Smooth muscle cell (in vitro differentiated cells): Measurements from ENCODE around the gene SELENBP1. TPM values are rescaled to one million over a fixed set of nuclear protein-coding genes. Genes with fewer than 3 reads are reported as not detected.

Experiments used
- DNase-seq: peaks from one replicate; lab custom pipeline; 2025; ENCODE audit not compliant: unreplicated experiment; lab: John Stamatoyannopoulos, UW
- H2AFZ ChIP-seq: fragments of 200-600 bp; sonication (generic); 2 replicates; pipeline ENCODE4 v1.6.0; 2016; ENCODE audit warnings: antibody characterized with exemption, low read depth, mild to moderate bottlenecking
- H3F3A ChIP-seq: fragments of 200-600 bp; sonication (generic); 2 replicates; pipeline ENCODE4 v1.6.0; 2017; ENCODE audit warnings: antibody characterized with exemption, low read depth
- H3K27ac ChIP-seq: fragments of 200-600 bp; sonication (generic); 2 replicates; pipeline ENCODE4 v1.5.1; 2016; ENCODE audit warnings: low read depth, mild to moderate bottlenecking
- H3K27me3 ChIP-seq: fragments of 200-600 bp; sonication (generic); 2 replicates; pipeline ENCODE4 v1.6.1; 2016; ENCODE audit warnings: low read depth, mild to moderate bottlenecking
- H3K36me3 ChIP-seq: fragments of 200-600 bp; sonication (generic); 2 replicates; pipeline ENCODE4 v1.5.1; 2016; ENCODE audit warnings: low read depth
- H3K4me1 ChIP-seq: fragments of 200-600 bp; sonication (generic); 2 replicates; pipeline ENCODE4 v1.5.1; 2016; ENCODE audit warnings: low read depth
- H3K4me2 ChIP-seq: fragments of 200-600 bp; sonication (generic); 2 replicates; pipeline ENCODE4 v1.6.0; 2016; ENCODE audit warnings: mild to moderate bottlenecking
- H3K4me3 ChIP-seq: fragments of 200-600 bp; sonication (generic); 2 replicates; pipeline ENCODE4 v1.5.1; 2016; ENCODE audit warnings: mild to moderate bottlenecking
- H3K79me2 ChIP-seq: fragments of 200-600 bp; sonication (generic); 2 replicates; pipeline ENCODE4 v1.6.0; 2016; ENCODE audit warnings: low read depth, mild to moderate bottlenecking
- H3K9ac ChIP-seq: fragments of 200-600 bp; sonication (generic); 2 replicates; pipeline ENCODE4 v1.6.0; 2016; ENCODE audit warnings: low read depth
- H3K9me3 ChIP-seq: fragments of 200-600 bp; sonication (generic); replicated peaks from 2 replicates; pipeline ENCODE4 v1.5.1; 2016; ENCODE audit warnings: low read depth
- H4K20me1 ChIP-seq: fragments of 200-600 bp; sonication (generic); 2 replicates; pipeline ENCODE4 v1.6.0; 2016; ENCODE audit warnings: low read depth
- WGBS: methylation state at CpG from one replicate; pipeline ENCODE4 v1.1.7; 2016; ENCODE audit warnings: low lambda C conversion rate; 5-methylcytosine and 5-hydroxymethylcytosine counted together
- polyA plus RNA-seq: library from polyadenylated mRNA; unstranded; fragments of >200 nt; fragmentation: Nextera tagmentation; extraction: Ambion mirVana; gene quantifications from 2 replicates; pipeline ENCODE4 v1.2.1, GENCODE V29; 2016
- total RNA-seq: library from RNA; depleted of rRNA; stranded (reverse); fragments of >200 nt; gene quantifications from 2 replicates; pipeline ENCODE4 v1.2.3, GENCODE V29; 2014
- TF ChIP-seq, protein P1 (sequence below): fragments of 200-600 bp; sonication (generic); IDR thresholded peaks from 2 replicates; pipeline ENCODE4 v1.5.1; 2017; ENCODE audit warnings: borderline replicate concordance, mild to moderate bottlenecking, antibody characterized with exemption; ENCODE audit not compliant: insufficient read depth, poor library complexity, severe bottlenecking

Gene SELENBP1
- total and polyA plus RNA-seq, 2 experiments from 2014 or later: 22.0 to 40.2 TPM

- Histone ChIP-seq H3K27me3 (no peaks in the 10 kb centered on the region), H3K36me3 (no peaks in the 10 kb centered on the region), H3K4me2 (peak overlapping the region; percentile 86), H3K9me3 (no peaks in the 10 kb centered on the region), H3K9ac (peak overlapping the region; percentile 66), H3K4me3 (peak overlapping the region; percentile 52), H3K27ac (peak overlapping the region; percentile 44), H2AFZ (peak overlapping the region; percentile 61), H3K79me2 (peaks cover 4% of the 10 kb centered on the region), H4K20me1 (no peaks in the 10 kb centered on the region), H3K4me1 (peaks cover 23% of the 10 kb centered on the region), H3F3A (no peaks in the 10 kb centered on the region)
- peak; percentile 14 for DNase-seq
- TF ChIP-seq, protein P1, sequence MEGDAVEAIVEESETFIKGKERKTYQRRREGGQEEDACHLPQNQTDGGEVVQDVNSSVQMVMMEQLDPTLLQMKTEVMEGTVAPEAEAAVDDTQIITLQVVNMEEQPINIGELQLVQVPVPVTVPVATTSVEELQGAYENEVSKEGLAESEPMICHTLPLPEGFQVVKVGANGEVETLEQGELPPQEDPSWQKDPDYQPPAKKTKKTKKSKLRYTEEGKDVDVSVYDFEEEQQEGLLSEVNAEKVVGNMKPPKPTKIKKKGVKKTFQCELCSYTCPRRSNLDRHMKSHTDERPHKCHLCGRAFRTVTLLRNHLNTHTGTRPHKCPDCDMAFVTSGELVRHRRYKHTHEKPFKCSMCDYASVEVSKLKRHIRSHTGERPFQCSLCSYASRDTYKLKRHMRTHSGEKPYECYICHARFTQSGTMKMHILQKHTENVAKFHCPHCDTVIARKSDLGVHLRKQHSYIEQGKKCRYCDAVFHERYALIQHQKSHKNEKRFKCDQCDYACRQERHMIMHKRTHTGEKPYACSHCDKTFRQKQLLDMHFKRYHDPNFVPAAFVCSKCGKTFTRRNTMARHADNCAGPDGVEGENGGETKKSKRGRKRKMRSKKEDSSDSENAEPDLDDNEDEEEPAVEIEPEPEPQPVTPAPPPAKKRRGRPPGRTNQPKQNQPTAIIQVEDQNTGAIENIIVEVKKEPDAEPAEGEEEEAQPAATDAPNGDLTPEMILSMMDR: no peak
- 67% methylated on average over 9 of the region's 9 CpGs for WGBS
Measured at GRCh38 chr1:151371370-151372057, 991 bp downstream of the SELENBP1 start.

GRCh38 chr1:151370211-151370911, 2.1 kb downstream of the SELENBP1 start:
- Histone ChIP-seq H3K36me3 (no peaks in the 10 kb centered on the region), H3K4me1 (peaks cover 23% of the 10 kb centered on the region), H3K27ac (no peak overlapping the region), H3K79me2 (peaks cover 4% of the 10 kb centered on the region), H3K4me2 (peak overlapping the region; percentile 86), H3K27me3 (no peaks in the 10 kb centered on the region), H2AFZ (no peak overlapping the region), H3K4me3 (no peak overlapping the region), H3K9me3 (no peaks in the 10 kb centered on the region), H3F3A (no peaks in the 10 kb centered on the region), H4K20me1 (no peaks in the 10 kb centered on the region), H3K9ac (no peak overlapping the region)
- WGBS: 78% methylated on average over 6 of the region's 6 CpGs
- TF ChIP-seq, protein P1: no peak
- no peak for DNase-seq

GRCh38 chr1:151369621-151370048, 2.9 kb downstream of the SELENBP1 start:
- Histone ChIP-seq H3K27ac (no peak overlapping the region), H3K4me3 (no peak overlapping the region), H3F3A (no peaks in the 10 kb centered on the region), H3K36me3 (no peaks in the 10 kb centered on the region), H2AFZ (no peak overlapping the region), H3K4me1 (peaks cover 23% of the 10 kb centered on the region), H3K79me2 (peaks cover 4% of the 10 kb centered on the region), H3K27me3 (no peaks in the 10 kb centered on the region), H3K4me2 (no peak overlapping the region), H3K9ac (no peak overlapping the region), H3K9me3 (no peaks in the 10 kb centered on the region), H4K20me1 (no peaks in the 10 kb centered on the region)
- DNase-seq: no peak
- TF ChIP-seq, protein P1: no peak
- 96% methylated on average over 15 of the region's 15 CpGs for WGBS
